HG02970 (cell line): ENCODE results near the gene BMP2.

Experiments
- ATAC-seq: cut with Tn5 transposase; IDR thresholded peaks from one replicate; pipeline ENCODE4 v1.9.1; 2021; ENCODE audit warnings: mild to moderate bottlenecking, moderate library complexity, moderate number of reproducible peaks; ENCODE audit not compliant: unreplicated experiment, low FRiP score

The BMP2 gene

DNA sequence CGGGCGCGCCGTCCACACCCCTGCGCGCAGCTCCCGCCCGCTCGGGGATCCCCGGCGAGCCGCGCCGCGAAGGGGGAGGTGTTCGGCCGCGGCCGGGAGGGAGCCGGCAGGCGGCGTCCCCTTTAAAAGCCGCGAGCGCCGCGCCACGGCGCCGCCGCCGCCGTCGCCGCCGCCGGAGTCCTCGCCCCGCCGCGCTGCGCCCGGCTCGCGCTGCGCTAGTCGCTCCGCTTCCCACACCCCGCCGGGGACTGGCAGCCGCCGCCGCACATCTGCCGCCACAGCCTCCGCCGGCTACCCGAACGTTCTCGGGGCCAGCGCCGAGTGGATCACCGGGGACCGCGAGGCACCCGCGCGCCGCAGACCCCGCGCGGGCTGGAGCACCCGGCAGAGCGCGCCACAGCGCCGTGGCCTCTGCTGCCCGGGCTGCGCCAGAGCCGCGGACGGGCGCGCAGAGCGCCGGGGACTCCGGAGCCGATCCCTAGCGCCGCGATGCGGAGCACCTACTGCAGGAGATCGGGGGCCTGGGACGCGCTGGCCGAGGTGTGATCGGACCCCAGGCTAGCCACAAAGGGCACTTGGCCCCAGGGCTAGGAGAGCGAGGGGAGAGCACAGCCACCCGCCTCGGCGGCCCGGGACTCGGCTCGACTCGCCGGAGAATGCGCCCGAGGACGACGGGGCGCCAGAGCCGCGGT, at the start of gene BMP2:
TSS of gene BMP2 (plus strand) at position 151 of the 692 bp plus-strand sequence. CDS start 2,441 bp downstream, outside the sequence.
- peak; percentile 71 for ATAC-seq

DNA sequence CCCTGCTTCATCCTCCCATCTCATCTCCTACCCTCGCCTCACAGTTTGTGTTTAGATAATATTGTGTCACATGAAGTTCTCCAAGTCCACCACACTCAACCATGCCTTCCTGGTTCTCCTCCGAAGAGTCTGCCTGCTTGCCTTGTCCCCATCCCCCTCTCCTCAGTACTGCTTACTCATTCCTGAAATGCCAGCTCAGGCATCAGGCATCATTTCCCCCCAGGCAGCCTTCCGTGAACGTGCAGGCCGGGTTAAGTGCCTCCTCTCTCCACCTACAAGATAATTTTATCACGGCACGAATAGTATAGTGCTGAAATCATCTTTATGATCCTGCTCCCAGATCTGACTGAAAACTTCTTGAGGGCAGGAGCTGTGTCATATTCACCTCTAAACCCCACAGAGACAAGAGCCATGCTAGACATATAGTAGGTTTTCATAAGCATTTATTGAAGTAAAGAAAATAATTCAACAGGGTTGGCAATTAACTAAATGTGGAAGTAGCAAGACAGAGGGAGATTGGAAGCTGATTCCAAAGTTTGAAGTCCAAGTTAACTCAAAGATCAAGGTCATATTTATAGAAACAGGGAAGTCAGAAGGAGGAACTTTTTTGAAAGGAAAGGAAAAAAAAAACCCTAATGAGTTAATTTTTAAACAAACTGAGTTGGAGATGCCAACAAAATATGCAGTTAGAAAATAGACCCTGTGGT, 48.7 kb upstream of the BMP2 start:
- no peak for ATAC-seq

DNA sequence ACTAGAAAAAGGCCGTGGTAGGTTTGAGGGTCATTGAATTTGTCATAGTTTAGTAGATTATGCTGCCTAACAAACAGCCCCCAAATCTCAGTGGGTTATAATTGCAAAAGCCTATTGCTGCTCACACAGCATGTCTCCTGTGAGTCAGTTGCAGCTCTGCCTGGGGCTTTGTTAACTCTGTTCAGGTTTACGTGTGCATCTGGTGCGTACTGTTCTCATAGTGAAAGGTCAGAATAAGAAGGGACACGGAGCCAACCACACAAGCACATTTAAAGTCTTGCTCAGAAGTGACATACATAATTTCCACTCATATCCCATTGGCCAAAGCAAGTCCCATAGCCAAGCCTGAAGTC, 48.1 kb upstream of the BMP2 start:
- no peak for ATAC-seq

DNA sequence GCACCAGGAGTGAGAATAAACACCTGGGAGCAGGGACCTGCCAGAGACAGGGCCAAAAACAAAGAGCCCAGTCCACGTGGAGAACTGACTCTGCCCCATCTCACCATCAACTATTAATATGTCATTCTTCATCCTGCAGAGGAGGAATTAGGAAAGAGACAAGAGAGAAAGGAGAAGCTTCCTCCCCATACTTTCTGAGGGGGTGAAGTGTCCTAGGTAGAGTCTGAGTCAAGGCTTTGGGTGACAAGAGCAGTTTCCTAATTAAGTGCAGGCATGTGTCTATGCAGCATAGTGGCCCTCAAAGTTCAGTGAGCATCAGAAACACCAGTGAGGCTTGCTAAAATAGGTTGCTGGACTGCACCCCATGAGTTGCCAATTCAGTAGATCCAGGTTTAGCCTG, 40.7 kb upstream of the BMP2 start:
- ATAC-seq: no peak

DNA sequence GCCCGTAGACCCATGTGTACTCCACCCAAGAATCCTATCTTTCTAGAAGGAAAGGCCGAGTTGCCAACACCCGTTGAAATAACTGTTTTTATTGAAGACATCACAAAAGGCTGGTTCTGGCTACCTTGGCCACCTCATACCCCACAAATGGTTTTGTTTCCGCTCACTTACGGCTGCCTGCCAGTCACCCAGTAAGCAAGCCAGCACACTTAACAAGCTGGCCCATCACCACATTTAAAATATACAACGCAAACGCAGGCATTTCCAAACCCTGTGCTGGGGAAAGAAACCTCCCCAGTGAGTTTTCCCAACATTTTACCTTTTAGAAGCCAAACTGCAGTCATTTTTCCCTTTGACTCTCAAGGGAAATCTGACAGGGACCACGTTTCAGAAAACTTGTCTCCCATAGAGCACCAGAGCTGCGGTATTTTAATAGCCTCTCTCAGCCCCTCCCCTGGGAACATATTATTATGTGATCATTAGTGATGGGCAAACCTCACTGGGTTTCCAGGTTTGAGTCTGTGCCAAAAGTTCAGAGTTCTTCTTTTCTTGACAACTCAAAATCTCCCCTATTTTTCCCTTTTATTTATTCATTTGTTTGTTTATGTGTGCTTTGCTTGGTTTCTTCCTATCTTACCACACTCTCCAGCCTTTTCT, 36.7 kb upstream of the BMP2 start:
- ATAC-seq: no peak

DNA sequence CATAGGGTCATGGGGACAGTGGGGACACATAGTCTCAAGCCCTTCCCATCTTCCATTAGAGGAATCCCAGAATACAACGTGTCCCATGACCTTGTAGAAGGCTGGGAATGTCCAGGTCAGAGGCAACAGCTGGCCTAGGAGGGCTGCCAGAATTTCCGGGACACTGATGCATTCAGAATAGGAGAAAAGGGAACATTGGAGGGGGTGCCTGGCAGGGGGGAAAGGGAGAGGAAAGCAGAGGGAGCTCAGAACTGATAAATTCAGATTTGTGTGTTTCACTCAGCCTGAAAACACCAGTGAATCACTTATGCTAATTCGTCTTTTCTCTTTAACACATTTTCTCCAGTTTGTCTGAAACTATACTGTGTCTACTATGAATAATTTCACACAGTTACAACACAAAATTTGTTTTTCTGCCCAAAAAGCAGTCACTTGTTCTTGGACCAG, 35.5 kb upstream of the BMP2 start:
- no peak for ATAC-seq

DNA sequence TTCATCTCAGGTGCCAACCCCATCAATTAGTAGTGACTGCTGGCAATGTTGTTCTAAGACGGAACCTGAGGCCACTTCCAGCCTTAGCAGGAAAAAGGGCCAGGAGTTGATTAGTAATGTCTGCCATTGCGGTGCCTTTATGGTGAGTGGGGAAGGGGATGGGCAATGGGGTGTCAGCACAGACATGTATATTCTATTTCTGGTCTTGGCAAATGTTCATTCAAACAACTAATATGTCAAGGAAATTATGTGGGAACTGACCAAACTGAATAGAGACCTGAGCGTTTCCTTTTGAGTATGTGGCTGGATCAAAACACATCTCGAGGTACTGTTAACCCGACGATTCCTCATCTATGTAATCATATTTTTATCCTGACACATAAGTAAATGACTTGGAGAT, 34.6 kb upstream of the BMP2 start:
- ATAC-seq: no peak

DNA sequence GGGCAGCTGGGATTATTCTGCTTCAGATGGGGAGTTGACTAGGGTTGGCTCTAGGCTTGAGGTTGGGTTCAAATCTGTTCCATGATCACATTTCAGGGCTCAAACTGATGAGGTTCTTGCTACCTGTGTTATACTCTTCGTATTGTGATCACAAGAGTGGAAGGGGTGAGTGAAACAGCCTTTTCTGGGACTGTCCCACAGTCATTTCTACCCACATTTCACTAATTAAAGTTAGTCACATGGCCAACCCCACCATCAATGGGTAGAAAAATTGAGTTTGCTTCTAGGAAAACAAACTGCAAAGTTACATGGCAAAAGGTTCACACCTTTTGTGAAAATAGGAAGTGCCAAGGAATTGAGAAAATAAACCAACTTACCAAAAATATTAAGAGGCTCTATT, 33.5 kb upstream of the BMP2 start:
- no peak for ATAC-seq

DNA sequence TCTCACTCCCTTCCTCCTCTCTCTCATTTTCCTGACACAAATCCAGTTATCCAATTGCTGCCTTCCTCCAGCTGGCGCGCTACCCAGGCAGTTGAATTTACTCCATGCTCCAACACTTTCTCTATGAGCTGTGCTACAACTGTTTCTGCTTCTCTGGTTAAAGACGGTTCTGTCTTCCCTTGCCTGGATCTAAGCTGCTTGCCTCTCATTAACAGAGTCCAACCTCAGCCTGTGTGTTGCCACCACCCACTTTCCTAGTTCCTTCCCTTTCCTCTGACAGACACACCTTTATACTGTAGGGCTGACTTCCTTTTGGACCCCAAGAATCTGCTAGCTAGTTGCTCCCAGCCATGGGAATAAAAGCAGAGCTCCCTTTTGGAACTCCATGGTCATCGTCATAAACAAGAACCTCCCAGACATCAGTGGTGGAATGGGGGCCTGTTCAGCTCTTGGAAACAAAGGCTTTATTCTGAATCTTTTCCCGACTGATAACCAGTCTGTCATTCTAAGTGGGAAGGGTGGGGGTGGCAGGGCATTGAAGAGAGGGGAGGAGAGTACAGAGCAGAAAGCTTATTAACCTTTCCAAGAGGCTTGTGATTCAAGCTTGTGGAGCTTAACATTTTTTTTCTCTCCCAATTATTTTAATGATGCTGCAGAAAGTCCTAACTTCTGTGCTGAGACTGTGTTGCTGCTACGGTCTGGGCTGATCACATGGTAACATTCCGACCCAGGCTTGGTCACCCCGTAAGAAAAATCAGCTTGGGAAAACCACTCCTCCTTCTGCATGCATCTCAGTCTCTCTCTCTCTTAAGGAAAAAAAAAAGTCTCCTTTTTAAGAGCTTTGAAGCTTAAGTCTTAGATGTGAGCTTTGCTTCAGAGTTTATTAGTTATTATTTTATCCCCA, 31.3 kb upstream of the BMP2 start:
- ATAC-seq: no peak

DNA sequence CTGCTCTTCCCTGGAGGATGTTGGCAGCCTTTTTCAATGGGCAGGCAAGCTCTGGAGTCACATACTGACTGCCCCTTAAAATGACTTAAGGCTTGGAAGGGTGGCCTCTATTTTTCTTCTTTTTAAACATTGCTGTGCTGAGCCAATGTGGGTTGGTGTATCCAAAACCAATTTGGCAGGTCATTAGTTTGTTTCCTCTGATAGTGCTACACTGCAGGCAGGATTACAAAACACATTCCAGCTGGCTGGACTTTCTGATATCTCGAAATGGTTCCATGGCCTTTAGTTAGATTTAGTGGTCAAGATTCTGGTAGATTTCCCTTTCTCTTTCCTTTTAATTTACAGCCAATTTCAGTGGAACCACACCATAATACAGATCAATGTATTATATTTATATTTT, 28.1 kb upstream of the BMP2 start:
- no peak for ATAC-seq

DNA sequence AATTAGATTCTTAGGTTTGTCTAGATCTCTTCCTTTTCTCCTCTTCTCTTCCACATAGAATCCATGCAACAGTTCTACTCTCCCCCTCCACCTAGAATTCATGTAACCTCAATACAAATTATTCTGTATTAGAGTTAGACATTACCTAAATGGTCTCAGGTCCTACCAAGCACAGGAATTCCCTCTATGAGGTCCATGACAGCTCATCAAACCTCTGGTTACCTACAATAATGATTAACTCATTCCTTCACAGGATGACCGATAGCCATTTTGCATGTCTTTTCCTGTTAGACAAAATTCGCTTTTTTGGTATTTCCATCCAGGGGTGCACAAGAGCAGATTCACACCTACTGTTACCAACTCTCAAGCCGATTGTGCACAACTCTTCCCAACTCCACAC, 27.4 kb upstream of the BMP2 start:
- no peak for ATAC-seq

DNA sequence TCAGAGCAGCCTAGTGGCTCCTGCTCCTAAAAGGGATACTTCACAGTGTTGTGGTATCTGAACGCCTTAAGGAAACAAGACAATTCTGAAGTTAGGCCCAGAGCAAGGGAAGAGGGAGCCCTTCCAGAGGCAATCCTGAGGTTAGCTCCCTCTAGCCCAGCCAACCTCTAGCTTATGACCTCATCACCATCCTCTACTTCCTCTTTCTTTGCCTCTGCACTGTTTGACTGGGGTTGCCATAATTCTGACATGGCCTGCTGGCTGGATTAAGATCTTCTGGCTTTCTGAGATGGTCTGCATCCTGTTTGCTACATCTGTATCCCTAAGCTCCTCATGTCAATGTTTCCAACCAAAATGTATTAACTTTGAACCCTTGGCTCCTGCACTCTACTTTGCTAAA, 23.3 kb upstream of the BMP2 start:
- ATAC-seq: no peak

DNA sequence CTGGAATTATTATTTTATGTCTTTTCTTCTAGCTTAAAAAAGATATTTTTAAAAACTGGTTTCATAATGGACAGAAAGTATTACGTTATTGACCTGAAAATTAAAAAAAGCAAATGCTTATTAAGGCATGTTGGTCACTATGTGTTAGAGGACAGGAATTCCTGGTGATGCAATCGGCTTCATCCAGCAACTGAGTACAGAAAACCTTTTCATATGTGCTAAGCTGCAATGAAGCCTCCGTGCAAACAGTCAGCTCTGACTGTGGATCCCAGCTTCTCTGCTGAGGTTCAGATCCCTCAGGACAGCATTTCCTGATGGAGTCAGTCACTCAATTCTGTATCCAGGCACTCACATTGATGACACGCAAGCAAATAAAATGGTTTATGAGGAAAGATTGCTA, 22.7 kb upstream of the BMP2 start:
- no peak for ATAC-seq

DNA sequence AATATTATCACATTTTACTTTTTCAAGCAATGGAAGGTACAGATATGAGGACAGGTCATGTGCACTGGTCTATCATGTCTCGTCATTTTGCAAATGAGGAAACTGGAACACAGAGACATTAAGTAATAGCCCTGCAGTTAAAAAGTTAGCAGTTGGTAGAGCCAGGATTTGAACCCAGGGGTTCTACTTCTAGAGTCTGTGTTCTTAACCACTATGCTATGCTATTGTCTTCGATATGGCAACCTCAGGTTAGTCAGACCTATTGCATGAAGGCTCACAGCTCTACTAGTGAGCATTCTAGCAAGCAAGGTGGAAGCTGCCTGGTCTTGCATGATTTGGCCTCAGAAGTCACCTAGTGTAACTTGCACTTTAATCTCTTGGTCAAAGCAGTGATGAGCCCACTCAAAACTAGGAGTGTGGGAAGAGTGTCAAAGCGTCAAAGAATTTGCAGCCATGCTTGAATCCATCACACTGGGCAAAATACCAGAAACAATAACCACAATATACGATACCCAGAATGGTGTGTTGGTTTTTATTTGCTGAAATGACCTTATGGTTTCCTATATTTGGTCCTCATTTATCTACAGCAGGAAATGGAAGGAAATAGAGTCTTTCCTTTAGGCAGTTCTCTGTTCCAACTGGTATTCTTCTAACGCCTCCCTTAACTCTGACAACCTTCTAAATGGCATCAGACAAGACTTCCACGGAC, 20.4 kb upstream of the BMP2 start:
- no peak for ATAC-seq

DNA sequence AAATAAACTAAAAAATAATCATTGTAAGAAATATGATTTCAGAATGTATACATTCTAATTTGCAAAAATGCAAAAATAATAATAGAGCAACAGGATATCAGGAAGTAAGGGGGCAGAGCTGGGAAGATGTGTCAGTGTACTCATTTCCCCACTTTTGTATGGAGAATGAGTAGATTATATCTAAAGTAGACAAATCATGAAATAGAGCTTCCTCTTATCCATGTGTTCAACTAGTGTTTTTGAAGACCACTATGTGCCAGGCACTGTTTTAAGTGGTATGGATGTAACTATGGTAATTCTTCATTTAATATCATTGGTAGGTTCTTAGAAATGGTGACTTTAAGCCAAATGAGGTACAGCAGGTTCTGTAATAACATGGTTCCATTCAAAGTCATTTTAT, 17.0 kb upstream of the BMP2 start:
- ATAC-seq: no peak

DNA sequence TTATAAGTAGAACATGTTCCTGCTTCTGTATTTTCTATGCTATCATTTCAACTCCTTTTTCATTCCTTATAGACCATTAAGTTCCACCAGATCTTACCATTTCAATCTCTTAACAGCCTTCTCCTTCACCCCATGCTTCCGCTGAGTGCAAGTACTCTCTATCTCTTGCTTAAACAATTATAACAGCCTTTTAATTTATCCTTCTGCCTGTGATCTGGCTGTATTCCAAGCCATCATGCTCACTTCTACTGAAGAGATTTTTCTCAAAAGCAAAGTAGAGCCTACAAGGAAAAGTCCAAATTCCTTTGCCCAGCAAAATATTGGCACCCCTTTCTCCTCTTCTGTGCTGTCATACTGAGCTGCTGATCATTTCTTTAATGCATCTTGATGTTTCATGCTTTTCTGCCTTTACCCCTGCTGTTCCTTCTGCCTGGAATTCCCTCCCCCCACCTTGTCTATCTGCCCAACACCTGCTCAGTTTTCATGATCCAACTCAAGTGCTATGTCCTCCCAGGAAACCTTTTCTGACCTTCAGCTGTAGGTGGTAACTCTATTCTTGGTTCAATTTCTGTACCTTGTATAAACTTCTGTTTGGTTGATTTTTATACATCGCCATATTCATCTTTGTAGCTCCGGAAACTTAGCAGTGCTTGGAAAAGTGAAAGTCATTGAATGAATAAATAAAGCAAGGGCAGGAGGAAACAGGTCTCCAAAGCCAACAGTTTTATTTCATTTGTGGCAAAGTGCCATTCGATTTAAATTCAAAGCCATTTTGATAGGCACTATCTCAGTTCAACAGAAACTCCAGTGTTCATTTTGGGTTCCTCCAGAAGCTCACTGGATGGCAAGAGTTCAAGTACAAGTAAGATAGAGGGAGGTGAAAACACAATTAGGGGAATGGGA, 10.5 kb upstream of the BMP2 start:
- ATAC-seq: no peak

DNA sequence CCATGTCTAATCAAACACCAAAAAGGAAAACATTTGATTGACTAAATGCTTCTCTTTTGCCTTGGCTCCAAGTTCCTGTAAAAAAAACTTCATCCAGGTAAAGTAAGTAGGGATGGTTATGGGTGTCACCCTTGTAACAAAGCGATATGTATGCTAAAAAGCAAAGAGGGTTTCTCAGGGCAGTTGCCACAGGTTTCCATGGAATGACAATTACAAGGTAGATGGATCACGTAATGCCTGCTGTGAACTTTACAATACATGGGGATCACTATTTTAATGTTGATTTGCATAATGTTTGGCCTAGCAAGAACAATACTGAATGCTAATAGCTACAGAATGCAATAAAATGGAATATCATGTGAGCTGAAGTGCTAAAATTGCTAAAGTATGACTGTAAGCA, 2.9 kb upstream of the BMP2 start:
- ATAC-seq: no peak

DNA sequence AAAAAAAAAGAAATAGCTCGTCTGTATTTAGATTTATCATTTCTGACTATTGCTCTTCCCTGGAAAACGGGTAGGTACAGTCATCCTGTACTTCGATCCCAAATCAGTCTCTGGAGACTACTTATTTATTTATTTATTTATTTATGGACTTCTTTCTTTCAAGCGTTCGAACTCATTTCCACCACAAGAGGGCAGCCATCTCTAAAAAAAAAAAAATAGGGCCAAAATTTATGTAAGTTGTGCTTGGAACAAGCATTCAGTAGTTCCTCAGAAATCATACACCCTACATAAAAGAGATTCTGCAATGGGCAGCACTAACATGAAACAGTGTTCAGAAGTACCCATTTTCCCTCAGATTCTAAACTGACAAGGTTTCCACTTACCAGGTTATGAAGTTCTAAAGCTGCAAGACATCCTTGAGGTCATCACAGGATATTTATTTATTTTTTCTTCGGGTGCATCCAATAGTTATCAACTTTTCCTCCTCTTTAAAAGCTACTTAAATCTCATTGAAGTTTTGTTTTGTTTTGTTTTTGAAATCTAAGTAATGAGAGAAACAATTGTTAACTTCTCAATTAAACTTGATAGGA, 1.9 kb upstream of the BMP2 start:
- no peak for ATAC-seq

DNA sequence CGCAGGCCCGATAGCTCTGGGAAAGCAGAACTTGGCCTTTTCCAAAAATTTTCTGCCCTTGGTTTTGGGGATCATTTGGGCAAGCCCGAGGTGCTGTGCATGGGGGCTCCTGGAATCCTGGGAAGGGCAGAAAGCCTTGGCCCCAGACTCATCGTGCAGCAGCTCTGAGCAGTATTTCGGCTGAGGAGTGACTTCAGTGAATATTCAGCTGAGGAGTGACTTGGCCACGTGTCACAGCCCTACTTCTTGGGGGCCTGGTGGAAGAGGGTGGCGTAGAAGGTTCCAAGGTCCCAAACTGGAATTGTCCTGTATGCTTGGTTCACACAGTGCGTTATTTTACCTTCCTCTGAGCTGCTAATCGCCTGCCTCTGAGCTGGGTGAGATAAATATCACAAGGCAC, 1.1 kb upstream of the BMP2 start:
- ATAC-seq: no peak
